ENCODE measurements around the gene CMTM6. TPM values are rescaled to one million over a fixed set of nuclear protein-coding genes. Genes with fewer than 3 reads are reported as not detected.
A peak's percentile ranks its signal among the peaks of the same experiment; 100 is the strongest.

Gene CMTM6
- total and polyA plus RNA-seq, 2 of the 8 experiments (the other 6 are each of a cell fraction or from before 2014, with no cell fraction given) = 24.0 to 51.5 TPM

GRCh38 chr3:32456429-32457130 is 46.1 kb downstream of the CMTM6 start:
- H3K56ac ChIP-seq (replicated peaks; ENCODE audit: insufficient read length, low read depth, low read length) = no peak overlapping the region
- FAIRE-seq (no peak), DNase-seq (ENCODE audit: low read depth in 1 of 2, low spot score in 2 of 2) (peak in 1 of 2 experiments; percentile 37)
- no peaks in the 10 kb centered on the region for H3K79me2 ChIP-seq (ENCODE audit: control insufficient read depth in 1 of 2, insufficient read depth in 2 of 2, low read length in 2 of 2)
- H3K27ac ChIP-seq (ENCODE audit: low read depth, low read length) = no peak overlapping the region
- WGBS, 2 experiments (ENCODE audit: extremely low coverage in 1 of 2, insufficient coverage in 1 of 2, insufficient read length in 1 of 2, insufficient replicate concordance in 2 of 2, low coverage in 1 of 2, low lambda C conversion rate in 2 of 2, missing lambda C conversion rate in 1 of 2) = 88% methylated on average over 11 of the region's 11 CpGs; no CpG with 5 or more reads in 1 of the 2 experiments
- H3K23ac ChIP-seq (ENCODE audit: insufficient read length) = no peak overlapping the region
- no peak overlapping the region for H3K4ac ChIP-seq (replicated peaks; ENCODE audit: insufficient read length, low read depth, low read length)
- no peak overlapping the region for H4K8ac ChIP-seq (ENCODE audit: extremely low read depth, insufficient read depth, low read length)
- no peak overlapping the region for H3K9ac ChIP-seq (replicated peaks in 1 of 4; ENCODE audit: extremely low read depth in 1 of 4, low read depth in 3 of 4, low read length in 3 of 4)
- no peak overlapping the region for H2BK20ac ChIP-seq (ENCODE audit: low read length)
- peaks cover 0 to 6% (median 0%) of the 10 kb centered on the region in 4 experiments; a peak in 2 of 8 replicates for H3K36me3 ChIP-seq (ENCODE audit: control insufficient read depth in 2 of 4, insufficient read depth in 4 of 4, low read length in 3 of 4)
- H3K18ac ChIP-seq (ENCODE audit: extremely low read depth, low read length) = no peak overlapping the region
- no peaks in the 10 kb centered on the region for H3K79me1 ChIP-seq (ENCODE audit: low read depth, low read length)
- H2BK120ac ChIP-seq (replicated peaks; ENCODE audit: low read depth, low read length) = no peak overlapping the region
- no peaks in the 10 kb centered on the region for H4K20me1 ChIP-seq (replicated peaks in 1 of 2; ENCODE audit: control insufficient read depth in 1 of 2, insufficient read depth in 2 of 2, low read length in 2 of 2)
- no peak overlapping the region for H3K4me3 ChIP-seq (ENCODE audit: extremely low read depth in 1 of 4, insufficient read depth in 2 of 4, low read depth in 3 of 4, low read length in 4 of 4)
- H3K9me3 ChIP-seq (ENCODE audit: insufficient read depth in 2 of 2, low read depth in 1 of 2, low read length in 1 of 2) = no peaks in the 10 kb centered on the region
- no peak overlapping the region for H2BK15ac ChIP-seq (ENCODE audit: low read length)
- H3K4me1 ChIP-seq (replicated peaks in 1 of 4; ENCODE audit: control insufficient read depth in 3 of 4, insufficient read depth in 4 of 4, low read length in 3 of 4) = peaks cover 7 to 19% (median 14%) of the 10 kb centered on the region in 4 experiments
- H3K23me2 ChIP-seq (ENCODE audit: low read depth, low read length) = no peaks in the 10 kb centered on the region; the same call in 1 of the 2 replicates
- POLR2A ChIA-PET (ENCODE audit: partially characterized antibody) = no interaction called here
- H2AK5ac ChIP-seq (ENCODE audit: low read depth, low read length) = no peak overlapping the region
- H2BK12ac ChIP-seq (ENCODE audit: low read depth, low read length) = no peak overlapping the region
- no peak overlapping the region for H2AFZ ChIP-seq (ENCODE audit: low read length)
- H3K27me3 ChIP-seq (replicated peaks in 1 of 4; ENCODE audit: control insufficient read depth in 3 of 4, extremely low read depth in 1 of 4, insufficient read depth in 3 of 4, low read length in 3 of 4) = no peaks in the 10 kb centered on the region
- H4K5ac ChIP-seq (ENCODE audit: insufficient read length, low read depth, low read length) = no peak overlapping the region
- CTCF ChIA-PET (ENCODE audit: partially characterized antibody) = interaction anchor here (1.1 to 3.8 kb wide), 5 partner anchors 11 to 279 kb away, joined by 3 to 23 read pairs (median 4); no protein-coding TSS in a partner anchor
- H3K14ac ChIP-seq (ENCODE audit: insufficient read length) = no peak overlapping the region
- H3K4me2 ChIP-seq (ENCODE audit: insufficient read depth in 1 of 2, low read depth in 2 of 2, low read length in 2 of 2) = no peak overlapping the region
- no peak overlapping the region for H4K91ac ChIP-seq (replicated peaks; ENCODE audit: insufficient read length, low read length)
- H2BK5ac ChIP-seq (ENCODE audit: low read depth, low read length) = no peak overlapping the region
- TF ChIP-seq BACH1 (IDR thresholded peaks at IDR 0.05; ENCODE audit: low read length) (no peak), HDAC6 (IDR thresholded peaks at IDR 0.05; ENCODE audit: low read depth, low read length) (no peak), KDM1A (IDR thresholded peaks at IDR 0.05; ENCODE audit: borderline replicate concordance, low read length) (no peak), HDAC2 (IDR thresholded peaks at IDR 0.05; ENCODE audit: borderline replicate concordance in 1 of 2, low read depth in 2 of 2, low read length in 2 of 2) (no peak), SP4 (IDR thresholded peaks at IDR 0.05; ENCODE audit: low read length) (no peak), KDM5A (IDR thresholded peaks at IDR 0.05; ENCODE audit: low read length) (no peak), TCF12 (IDR thresholded peaks at IDR 0.05; ENCODE audit: low read depth, low read length) (no peak), NANOG (IDR thresholded peaks at IDR 0.05; ENCODE audit: insufficient read depth, low read depth, low read length, poor library complexity, severe bottlenecking) (no peak), CTCF (IDR thresholded peaks at IDR 0.05; ENCODE audit: control extremely low read depth in 1 of 3, insufficient read depth in 1 of 3, low read depth in 1 of 3, low read length in 3 of 3) (no peak), CBX8 (IDR thresholded peaks at IDR 0.05; ENCODE audit: borderline replicate concordance, low read depth, low read length) (no peak)

Measured in H1 (cell line).